GM18861 (cell line): ENCODE data around the gene RYR2.

Experiments used
- ATAC-seq: cut with Tn5 transposase; IDR thresholded peaks from one replicate; pipeline ENCODE4 v1.9.1; 2021; ENCODE audit not compliant: unreplicated experiment

The RYR2 gene

DNA sequence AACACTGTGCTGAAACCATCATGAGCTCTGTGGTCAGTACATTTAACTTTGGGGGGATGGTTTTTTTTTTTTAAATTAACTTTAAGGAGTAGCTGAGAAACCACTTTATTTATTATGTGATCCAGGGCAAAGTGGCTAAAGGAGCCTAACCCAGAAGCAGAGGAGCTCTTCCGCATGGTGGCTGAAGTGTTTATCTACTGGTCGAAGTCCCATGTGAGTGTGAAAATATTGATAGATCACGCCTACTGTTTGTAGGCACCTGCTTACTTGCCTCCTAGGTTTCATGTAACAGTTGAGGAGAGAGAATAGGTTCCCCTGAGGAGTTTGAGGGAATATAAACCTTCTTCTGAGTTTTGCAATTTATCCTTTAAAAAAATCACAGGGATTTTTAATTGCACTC is 667.4 kb downstream of the RYR2 start:
- no peak for ATAC-seq

DNA sequence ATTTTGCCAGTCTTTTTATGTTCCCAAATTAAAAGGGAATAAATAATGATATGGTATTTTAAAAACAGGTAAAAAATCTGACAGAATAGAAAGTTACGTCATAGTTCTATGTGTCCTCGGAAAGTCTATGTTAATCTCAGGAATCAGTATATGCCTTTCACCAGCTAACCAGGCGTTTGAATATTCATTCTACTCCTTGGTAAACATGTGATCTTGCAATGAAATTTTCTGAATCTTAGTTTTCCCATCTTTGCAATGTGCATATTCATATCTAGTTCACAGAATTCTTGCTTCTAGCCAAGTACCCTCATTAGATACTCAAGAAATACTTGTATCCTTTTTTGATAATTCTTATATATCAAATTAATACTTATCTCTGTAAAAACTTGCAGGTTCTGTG is 669.3 kb downstream of the RYR2 start:
- ATAC-seq = no peak

- no peak for ATAC-seq
Measured at GRCh38 chr1:237712082-237712481, 670.1 kb downstream of the RYR2 start.

- ATAC-seq = no peak
Measured at GRCh38 chr1:237712586-237713157, 670.7 kb downstream of the RYR2 start.

- ATAC-seq = no peak
Measured at GRCh38 chr1:237713916-237714315, 671.9 kb downstream of the RYR2 start.

DNA sequence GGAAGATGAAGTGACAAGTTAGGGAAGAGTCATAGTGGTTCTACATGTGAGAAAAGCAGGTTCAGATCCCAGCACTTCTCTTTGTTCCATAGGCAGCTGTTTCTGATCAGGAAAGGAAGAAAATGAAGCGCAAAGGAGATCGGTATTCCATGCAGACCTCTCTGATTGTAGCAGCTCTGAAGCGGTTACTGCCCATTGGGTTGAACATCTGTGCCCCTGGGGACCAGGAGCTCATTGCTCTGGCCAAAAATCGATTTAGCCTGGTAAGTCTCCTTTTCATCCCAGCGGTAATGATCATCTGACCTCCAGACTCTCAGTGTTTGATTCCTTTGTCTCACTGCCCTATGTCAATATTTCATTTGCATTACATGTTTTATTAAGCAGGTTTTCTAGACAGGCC is 675.1 kb downstream of the RYR2 start:
- ATAC-seq = no peak

DNA sequence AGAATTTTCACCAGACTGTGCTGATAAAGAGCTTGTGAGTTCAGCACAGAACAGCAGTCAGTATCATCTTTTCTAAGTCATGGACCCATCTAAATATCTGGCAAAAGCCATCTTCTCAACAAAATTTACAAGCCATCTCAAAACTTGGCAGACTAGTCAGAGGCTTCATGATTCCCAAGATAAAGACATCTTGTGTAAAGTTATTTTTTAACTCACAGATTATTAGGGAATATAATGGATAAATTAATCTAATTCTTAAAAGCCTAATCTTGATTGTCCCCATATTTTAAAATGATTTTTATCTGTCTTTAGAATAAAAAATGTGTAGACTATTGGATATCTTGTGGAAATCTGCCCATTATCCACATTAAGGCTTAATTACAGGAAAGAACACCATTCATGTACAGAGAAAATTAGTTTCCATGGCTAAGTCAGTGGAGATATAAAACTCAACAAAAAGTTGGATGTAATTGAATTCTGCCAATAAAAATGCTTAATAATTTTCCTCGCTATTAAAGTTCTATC is 688.9 kb downstream of the RYR2 start:
- no peak for ATAC-seq

DNA sequence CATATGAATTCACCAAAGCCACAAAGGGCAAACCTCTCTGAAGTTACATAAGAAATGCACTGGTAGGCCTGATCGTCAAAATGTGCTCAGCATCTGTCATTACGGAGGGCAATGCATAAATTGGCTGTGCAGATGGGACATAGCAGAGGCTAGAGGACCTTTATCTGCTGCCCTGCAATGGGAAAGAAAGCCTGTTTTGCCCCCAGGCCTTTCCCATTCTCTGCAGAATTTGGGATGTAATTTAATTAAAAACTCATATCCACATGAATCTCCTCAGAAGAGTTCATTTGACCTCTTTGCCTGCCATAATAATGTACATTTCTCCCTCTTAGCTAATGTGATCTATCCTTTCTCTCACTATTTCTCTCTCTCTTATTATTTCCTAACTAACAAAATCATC is 690.7 kb downstream of the RYR2 start:
- ATAC-seq = no peak

- no peak for ATAC-seq
Measured at GRCh38 chr1:237736372-237737029, 694.5 kb downstream of the RYR2 start.

GRCh38 chr1:237737448-237737847 is 695.5 kb downstream of the RYR2 start:
- ATAC-seq = no peak

DNA sequence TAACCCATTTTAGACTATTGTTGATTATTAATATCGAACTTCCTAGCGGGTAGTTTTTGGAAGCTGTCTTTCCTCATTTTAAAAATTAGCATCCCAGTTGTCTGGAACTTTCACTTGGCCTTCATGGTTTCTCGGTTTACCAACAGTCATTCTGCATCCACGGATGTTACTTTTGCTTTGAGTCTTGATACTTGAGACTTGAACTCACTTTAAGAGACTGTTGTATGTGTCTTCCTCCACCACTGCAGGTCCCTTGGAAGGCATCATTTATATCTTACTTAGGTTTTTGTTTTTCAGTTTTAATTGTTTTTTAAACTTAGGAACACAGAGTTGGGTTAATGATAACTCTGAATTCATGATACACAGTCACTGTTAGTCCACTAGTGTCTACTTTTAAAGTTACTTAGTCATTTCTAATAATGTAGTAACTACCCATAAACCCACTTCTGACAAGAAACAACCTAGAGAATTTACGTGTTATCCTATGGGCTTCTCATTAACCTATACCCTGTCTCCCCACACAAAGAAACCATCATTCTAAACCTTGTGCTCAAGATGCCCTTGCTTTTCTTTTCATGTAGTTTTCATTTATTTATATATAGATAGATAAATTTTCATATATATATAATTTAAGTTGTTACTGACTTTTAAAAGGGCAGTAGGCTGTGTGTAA is 696.1 kb downstream of the RYR2 start:
- ATAC-seq = no peak

DNA sequence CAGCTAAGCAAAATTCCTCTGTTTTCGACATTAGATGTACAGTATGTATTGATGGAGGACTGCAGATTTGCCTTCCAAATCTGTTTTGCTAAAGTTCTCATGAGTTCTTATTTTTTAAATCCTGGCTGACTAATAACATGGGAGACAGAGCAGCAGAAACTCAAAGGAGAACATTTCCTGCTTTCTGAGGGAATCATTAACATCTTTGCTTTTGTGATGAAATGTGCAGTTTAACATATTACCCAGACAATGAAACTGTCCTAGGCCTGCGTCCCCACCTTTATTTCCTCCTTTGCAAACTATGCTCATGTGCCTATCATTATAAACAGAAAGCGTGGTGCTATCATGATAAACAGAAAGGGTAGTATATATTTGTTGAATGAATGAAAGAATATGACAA is 698.9 kb downstream of the RYR2 start:
- ATAC-seq = no peak

DNA sequence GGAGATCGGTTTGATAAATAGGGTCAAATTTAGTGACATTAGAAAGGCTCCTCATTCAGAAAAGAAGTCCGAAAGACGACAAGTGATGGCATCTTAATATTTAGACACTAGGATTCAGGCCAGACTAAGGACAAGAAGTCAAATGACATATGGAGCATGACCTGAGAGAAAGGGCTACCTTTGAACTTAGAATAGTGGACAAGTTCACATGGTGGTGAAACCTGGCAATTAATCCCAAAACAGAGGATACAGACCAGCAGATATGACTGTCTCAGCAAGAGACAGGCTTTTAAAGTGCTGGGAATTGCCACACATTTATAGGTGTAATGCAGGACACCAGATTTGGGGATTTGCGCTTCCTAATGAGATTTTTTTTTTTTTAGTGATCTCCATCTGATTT is 703.6 kb downstream of the RYR2 start:
- no peak for ATAC-seq

GRCh38 chr1:237748171-237748960 is 706.4 kb downstream of the RYR2 start:
- no peak for ATAC-seq

DNA sequence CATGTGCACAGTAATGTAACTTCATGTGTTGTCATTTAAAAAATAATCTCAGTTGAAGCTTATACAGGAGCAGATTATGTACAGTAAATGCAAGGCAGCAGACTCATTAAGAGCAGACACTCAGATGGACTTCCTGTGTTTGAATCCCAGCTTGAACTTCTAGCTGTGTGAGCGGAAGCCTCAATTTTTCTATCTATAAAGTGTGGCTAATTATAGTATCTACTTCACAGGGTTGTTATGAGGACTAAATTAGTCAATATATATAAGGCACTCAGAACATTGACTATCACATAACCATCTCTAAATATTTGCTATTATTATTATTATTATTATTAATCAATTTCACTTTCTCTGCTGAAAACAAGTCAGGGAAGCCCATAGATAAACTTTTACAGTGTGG is 707.1 kb downstream of the RYR2 start:
- ATAC-seq = no peak

DNA sequence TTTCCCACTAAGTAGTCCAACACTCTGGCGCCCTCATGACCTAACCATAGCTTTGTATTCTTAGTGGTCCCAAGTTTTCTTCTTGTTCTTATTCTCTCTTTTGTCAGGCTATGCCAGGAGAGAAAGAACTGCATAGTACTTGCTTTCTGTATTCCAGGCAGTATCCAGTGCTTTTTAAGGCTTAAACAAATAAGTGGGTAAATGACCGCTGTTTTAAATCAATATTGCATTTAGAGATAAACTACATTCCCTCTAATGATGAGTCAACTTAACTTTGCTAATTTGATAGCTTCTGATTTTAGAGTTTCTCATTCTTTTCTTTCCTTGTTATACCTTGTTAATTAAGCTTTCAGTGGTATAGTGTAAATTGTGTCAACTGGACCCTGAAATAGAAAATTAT is 709.1 kb downstream of the RYR2 start:
- no peak for ATAC-seq

GRCh38 chr1:237754627-237755026 is 712.6 kb downstream of the RYR2 start:
- ATAC-seq = no peak

- no peak for ATAC-seq
Measured at GRCh38 chr1:237756304-237756967, 714.5 kb downstream of the RYR2 start.

GRCh38 chr1:237759377-237759776 is 717.4 kb downstream of the RYR2 start:
- ATAC-seq = no peak

DNA sequence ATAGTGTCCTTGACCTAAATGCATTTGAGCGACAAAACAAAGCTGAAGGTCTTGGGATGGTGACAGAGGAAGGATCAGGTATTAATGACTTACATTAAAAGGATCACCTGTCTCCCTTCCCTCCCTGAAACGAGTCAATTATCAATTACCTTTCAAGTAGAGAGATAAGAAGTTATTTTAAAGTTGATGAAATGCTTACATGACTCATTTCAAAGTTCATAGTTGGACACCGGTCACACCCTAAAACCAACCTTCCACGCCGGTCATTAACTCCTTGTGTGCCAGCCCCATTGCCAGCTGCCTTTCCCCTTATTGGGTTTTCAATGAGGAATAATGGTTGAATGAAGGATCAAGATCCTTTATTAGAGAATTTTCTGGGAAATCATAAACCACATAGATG is 719.0 kb downstream of the RYR2 start:
- ATAC-seq = no peak

GRCh38 chr1:237763137-237763536 is 721.2 kb downstream of the RYR2 start:
- no peak for ATAC-seq
